ENCODE data around the gene CEP43.

DNA sequence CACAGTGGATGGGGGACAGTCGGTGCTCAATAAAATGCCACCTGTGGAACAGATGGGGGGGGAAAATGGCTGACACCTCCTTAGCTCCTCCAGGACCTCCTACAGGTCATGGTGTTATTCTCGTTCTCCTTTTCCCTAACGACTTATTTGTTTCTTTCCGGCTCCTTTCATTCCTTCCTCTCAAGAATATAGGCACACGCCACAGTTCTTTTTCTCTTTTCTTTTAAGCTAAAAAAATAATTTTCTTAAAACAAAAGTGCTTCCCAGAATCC lies 41.5 kb upstream of the CEP43 start:
- TF ChIP-seq, protein P1, sequence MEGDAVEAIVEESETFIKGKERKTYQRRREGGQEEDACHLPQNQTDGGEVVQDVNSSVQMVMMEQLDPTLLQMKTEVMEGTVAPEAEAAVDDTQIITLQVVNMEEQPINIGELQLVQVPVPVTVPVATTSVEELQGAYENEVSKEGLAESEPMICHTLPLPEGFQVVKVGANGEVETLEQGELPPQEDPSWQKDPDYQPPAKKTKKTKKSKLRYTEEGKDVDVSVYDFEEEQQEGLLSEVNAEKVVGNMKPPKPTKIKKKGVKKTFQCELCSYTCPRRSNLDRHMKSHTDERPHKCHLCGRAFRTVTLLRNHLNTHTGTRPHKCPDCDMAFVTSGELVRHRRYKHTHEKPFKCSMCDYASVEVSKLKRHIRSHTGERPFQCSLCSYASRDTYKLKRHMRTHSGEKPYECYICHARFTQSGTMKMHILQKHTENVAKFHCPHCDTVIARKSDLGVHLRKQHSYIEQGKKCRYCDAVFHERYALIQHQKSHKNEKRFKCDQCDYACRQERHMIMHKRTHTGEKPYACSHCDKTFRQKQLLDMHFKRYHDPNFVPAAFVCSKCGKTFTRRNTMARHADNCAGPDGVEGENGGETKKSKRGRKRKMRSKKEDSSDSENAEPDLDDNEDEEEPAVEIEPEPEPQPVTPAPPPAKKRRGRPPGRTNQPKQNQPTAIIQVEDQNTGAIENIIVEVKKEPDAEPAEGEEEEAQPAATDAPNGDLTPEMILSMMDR (conservative IDR thresholded peaks at IDR 0.05; ENCODE audit: low read depth, low read length) = no peak
- TF ChIP-seq EZH2phosphoT487 (IDR thresholded peaks at IDR 0.05; ENCODE audit: borderline replicate concordance, low read length) = no peak
- no peak for TF ChIP-seq EZH2 (IDR thresholded peaks at IDR 0.05; ENCODE audit: low read length, unreplicated experiment)

Data from PC-3 (cell line).